GM18909 (cell line): ENCODE data around the gene CHST15.
"Not testable (repeated sequence)": the region's sequence is repeated elsewhere in the genome, so short reads cannot be mapped to it uniquely, and the experiment has no call there.

Source experiments
- ATAC-seq: cut with Tn5 transposase; IDR thresholded peaks from one replicate; pipeline ENCODE4 v1.9.1; 2021; ENCODE audit warnings: mild to moderate bottlenecking; ENCODE audit not compliant: unreplicated experiment, poor library complexity

Gene CHST15

DNA sequence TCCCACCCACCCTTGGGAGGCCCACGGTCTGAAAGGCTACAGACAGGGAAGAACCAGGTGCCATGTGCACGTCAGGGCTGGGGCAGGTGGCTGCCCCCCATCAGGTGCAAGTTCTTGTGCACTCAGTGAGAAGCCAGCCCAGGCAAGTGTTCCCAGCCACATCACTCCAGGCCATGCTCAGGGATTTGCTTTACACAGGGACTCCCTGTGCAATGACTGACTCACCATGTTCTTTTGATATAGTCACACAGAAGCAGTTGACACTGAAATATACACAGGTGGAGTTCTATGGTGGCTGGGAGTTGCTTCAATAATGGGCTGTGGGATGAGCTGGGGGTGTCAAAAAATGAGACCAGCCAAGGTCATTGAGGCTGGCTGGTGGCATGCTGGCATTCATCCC is 8.0 kb upstream of the CHST15 start:
- no peak for ATAC-seq

DNA sequence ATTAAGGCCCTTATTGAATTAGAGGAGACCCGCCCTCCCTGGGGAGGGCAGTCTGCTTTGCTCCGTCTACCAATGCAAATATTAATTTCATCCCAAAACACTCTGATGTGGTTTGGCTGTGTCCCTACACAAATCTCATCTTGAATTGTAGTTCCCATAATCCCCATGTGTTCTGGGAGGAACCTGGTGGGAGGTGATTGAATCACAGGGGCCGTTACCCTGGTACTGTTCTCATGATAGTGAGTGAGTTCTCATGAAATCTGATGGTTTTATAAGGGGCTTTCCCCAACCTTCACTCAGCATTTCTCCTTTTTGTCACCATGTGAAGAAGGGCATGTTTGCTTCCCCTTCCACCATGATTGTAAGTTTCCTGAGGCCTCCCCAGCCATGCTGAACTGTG is 7.3 kb upstream of the CHST15 start:
- not testable (repeated sequence) for ATAC-seq

DNA sequence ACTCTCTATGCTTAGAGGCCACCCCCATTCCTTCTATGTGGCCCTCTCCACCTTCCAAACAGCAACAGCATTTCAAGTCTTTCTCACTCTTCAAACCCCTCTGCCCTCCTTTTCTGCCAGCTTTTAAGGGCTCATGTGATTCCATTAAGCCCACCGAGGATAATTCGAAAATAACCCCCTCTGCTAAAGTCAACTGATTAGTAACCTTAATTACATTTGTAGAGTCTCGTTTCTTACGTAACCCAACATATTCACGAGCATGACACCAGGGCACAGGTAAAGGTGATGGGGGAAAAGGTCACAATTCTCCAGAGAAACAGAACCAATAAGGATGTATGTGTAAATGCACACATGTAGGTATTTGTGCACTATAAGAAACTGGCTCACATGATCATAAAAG is 6.7 kb upstream of the CHST15 start:
- no peak for ATAC-seq

DNA sequence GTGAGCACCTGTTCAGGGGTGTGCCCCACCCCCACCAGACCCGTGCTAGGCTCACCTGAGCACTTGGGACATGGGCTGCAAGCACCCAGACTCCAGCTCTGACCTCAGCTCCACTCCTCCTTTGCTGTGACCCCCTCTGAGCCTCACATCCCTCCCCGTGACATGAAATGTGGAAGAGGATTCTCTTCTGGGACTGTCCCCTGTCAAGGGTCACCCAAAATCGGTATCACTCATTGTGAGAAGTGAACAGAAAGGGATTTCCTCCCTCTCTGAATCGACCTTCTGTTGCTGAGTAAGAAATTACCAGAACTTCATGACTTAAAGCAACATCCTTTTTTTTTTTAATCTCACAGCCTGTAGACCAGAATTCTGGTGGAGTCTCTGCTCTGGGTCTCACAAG is 6.2 kb upstream of the CHST15 start:
- no peak for ATAC-seq

DNA sequence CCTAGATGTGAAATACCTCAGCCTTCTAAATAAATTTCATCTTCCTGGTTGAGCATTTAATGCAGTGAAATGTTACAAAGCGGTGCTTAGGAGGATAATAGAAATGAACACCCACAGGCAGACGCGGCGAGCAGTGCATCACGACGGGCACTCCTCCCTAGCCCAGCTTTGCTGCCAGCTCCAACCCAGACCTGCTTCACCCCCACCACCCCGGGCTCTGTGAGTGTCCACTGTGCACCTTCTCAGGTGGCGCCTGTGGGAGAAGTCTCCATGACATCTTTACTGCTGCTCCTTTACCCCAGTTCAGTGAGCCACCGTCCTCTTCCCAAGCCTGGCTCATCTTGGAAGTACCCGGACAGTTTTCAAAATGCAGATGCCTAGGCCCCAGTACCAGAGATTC is 5.2 kb upstream of the CHST15 start:
- ATAC-seq: no peak

DNA sequence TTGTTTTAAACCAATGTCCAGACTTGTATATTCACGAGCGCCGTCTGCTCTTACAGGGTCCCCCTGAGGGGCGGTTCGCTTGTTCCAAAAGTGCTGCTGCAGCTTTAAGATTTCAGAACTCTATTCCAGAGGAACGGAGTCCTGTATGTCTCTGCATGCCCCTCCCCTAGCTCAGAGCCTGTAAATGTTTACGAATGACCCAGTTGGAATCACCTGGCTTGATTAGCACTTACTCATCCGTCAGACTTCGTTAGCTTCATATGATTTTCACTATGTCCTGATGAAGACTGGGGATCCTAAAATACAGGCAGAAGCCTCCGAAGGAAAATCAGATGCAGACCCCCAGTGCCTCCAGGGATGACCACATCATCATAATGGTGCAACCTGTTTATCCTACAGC is 4.5 kb upstream of the CHST15 start:
- ATAC-seq: no peak

DNA sequence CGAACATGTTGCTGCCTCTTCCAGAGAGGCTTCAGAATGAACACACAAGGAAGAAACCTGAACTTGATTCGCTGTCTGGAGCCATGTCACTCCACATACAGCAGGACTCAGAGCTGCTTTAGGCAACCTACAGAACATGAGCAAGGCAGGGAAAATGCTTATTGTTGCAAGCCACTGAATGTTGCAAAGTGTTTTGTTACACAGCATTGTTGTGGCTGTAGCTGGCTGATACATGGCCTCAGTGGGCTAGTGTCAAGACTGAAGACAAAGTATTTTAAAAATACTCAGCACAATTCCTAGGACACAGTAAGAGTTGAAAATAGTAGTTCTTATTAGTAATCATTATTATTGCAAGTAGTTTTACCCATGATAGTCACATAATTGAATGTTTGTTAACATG is 3.1 kb upstream of the CHST15 start:
- no peak for ATAC-seq

DNA sequence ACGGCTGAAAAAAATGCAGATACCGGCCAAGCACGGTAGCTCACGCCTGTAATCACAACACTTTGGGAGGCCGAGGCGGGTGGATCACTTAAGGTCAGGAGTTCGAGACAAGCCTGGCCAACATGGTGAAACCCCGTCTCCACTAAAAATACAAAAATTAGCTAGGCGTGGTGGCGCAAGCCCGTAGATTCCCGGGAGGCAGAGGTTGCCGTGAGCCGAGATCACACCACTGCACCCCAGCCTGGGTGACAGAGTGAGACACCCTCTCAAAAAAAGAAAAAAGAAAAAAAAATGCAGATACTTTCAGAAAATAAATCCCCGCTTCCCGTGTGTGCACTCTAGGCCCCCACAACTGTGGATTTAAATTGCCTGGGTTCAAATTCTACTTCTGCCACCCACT is 2.4 kb upstream of the CHST15 start:
- not testable (repeated sequence) for ATAC-seq

DNA sequence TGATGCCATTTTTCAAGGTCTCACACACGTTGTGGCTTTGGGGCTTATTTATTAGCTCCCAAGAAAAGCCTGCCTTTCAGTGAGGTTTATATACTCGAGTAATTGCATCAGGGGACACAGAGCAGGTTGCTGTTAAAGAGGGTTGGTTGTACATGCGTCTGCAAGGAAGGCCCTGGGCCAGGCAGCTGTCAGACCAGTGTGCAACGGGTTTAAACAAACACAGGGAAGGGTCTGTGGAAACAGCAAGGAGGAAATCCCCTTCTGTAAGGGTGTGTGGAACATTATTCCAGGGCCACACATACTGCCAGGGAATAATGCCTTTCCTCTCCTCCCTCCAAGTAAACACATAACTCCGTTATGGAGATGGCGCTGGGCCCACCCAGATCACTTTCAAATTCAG is 1.7 kb upstream of the CHST15 start:
- no peak for ATAC-seq

DNA sequence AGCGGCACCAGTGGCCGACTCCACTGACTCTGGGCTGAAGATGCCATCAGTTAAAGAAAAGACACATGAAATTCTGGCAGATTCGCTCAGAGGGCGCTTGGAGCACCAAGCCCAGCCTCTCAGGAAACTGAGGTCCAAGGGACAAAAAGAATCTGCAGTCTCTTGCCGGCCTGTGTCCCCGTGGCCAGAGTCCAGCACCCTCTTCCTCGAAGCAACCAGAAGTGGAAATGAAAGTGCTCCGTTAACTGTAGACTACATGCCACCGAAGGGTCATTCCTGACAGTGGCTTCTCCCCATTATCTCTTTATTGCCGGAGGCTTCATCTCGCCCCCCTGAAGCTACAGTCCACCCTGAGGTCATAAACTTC is 1.0 kb upstream of the CHST15 start:
- ATAC-seq: no peak

DNA sequence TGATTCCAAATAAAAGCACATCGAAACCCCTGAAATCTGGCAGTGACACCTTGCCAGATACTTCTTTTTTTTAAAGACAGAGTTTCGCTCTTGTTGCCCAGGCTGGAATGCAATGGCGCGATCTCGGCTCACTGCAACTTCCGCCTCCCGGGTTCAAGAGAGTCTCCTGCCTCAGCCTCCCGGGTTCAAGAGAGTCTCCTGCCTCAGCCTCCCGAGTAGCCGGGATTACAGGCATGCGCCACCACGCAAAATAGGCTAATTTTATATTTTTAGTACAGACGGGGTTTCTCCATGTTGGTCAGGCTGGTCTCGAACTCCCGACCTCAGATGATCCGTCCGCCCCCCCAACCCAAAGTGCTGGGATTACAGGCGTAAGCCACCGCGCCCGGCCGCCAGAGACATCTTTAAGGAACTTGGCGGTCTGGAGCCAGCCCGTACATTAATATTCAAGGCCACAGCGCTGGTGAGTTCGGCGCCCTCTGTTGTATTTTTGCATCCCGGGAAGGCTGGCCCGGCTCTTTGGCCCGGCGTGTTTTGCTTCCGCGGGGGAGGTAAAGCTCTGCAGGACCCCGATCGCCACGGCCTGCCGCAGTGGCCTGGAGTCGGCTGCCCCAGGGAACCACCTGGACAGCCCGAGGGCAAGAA is 498 bp upstream of the CHST15 start:
- not testable (repeated sequence) for ATAC-seq

DNA sequence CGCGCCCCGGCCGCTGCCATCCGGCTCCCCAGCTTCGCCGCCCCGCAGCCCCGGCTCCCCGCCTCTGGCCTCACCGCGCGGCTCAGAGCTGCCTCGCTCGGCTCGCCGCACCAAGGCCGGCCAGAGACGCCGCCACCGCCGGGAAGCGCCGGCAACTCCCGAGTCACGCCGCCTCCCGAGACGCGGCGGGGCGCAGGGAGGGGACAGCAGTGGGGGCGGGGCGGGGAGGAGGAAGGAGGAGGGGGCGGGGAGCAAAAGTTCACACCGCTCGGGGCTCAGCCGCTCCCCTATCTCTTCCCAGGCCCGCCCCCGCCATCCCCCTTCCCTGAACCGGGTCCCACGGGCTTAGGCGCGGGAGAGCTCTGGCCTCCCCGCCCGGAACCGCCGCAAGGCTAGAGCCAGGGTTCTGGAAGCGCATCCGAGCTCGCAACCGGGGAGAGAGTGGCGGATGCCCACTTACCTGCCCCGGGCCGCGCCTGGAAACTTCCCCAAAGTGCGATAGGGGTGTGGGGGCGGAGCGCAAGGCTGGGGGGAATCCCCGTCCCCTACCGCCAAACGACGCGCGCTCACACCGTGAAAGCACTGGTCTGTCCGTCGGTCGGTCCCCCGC is 1.0 kb downstream of the CHST15 start:
- ATAC-seq: peak; percentile 53

DNA sequence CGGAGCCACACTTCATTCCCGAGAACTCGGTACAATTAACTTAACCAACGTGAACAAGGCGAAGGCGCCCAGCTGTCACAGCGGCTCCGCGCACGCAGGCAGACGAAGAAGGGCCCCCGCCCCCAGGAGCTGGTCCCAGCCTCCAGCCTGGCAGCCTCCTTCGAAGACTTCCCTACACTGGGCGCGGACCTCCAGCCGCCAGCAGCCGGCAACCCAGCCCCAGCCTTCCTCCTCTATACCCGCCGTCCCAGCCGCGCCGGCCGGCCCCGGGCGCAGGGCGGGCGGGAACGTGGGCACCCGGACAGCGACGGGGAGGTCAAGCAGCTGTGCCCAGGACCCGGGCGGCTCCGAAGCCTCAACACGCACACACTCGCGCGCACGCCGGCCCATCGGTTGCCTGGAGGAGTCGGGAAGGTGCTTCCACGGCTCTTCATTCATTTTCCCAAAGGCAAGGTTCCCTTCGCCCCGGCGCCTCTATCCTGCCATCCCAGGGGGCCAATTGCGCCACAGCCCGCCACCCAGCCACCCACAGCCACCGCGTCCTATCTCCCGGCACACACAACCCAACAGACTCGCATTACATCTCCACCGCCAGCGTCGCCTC is 1.6 kb downstream of the CHST15 start:
- ATAC-seq: no peak

DNA sequence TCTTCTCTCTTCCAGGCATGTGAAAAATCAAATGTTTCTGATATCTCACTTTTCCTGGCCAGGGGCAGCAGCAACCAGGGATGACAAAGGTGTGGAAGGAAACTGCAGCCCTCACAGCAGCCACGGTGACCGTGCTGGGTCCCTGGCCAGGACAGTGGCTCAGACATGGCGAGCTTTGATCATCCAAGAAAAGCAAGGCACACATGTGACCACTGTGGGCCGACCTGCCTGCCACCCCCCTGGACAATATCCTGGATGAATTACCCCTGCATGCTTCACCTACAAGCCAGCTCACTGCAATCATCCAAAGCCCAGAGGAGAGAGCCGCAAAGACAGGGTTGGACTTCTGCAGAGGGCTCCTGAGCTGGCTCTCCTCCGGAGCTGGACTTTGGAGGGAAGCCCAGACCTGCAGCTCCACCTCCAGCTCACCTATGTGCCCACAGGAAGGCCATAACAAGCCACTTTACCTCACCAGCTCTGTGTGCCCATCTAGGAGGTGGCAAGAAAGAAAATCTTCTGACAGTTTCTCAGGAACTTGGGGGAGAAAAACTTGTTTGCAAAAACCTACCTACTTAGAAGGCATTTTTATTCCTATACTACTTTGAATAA is 2.7 kb downstream of the CHST15 start:
- no peak for ATAC-seq

DNA sequence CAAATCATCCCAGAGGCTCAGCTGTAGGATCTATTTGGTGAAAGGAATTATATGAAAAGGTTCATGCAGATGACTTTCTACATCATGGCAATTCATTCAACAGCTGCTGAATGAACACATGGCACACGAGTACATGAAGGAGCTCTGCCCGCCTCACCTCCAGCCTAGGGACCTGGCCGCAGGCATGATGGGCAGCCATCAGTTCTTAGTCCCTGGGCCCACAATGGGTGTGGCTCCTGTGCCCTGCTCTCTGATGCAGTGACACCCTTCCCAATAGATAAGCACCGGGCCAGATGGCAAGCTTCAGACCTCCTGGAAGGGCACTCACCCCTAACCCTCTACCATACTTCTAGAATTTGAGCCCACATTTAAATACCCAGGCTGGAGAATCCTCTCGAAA is 3.5 kb downstream of the CHST15 start:
- ATAC-seq: no peak

DNA sequence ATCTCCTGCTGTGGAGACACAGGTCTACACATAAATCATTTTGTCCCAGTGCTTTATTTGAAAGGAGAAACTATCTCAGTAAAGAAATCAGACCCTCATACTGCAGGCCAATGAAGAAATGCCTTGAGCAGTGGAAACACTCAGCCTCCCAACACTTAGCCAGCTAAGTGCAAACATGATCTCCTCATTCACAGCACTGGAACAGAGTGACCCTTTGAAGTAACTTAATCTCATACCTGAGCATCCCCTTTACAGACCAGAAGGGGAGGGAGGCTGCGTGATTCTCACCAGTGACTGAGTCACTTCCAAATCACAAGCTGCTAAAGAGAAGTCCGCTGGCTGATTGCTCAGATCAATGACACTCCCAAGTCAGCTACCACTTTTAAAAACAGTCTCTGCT is 4.5 kb downstream of the CHST15 start:
- no peak for ATAC-seq

DNA sequence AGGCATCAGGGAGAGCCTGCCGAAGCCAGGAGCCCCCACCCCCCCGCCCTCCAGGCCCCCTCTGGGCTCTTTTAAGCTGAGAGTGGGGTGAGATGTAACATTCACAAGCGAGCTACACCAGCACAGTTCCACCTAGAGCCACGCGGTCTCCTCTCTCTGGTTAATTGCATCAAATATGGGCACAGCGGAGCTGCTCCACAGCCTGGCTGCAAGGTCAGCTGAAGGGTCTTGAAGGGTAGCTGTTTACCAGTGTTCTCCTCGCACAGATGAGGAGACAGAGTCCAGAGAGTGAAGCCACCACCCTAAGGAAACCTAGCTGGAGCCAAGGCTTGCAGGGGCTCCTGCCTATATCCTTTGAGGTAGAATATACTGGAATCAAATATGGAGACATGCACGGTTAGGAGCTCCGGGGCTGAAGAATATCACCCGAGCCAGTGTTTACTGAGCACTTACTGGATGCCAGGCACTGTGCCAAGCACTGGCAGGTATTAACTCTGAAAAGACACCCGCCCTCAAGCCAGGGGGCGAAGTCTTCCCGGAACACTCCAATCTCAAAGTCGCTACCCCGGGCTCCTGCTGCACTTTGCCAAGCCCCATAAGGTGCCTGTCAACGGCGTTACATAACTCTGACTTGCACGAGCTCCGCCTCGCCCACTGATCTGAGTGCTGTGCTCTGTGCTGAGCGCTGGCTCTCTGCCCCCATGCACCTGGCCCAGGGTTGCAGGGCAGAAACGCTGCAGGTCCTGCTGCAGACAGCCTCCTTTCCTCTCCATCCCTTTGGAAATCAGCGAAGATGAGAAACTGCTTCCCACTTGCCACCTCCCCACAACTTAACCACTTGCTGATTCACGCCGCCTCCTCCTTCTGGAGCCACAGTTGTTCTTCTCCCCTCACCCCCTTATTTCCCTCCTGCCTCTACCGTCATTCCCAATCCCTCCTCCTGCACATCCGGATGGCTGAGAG is 5.4 kb downstream of the CHST15 start:
- no peak for ATAC-seq

DNA sequence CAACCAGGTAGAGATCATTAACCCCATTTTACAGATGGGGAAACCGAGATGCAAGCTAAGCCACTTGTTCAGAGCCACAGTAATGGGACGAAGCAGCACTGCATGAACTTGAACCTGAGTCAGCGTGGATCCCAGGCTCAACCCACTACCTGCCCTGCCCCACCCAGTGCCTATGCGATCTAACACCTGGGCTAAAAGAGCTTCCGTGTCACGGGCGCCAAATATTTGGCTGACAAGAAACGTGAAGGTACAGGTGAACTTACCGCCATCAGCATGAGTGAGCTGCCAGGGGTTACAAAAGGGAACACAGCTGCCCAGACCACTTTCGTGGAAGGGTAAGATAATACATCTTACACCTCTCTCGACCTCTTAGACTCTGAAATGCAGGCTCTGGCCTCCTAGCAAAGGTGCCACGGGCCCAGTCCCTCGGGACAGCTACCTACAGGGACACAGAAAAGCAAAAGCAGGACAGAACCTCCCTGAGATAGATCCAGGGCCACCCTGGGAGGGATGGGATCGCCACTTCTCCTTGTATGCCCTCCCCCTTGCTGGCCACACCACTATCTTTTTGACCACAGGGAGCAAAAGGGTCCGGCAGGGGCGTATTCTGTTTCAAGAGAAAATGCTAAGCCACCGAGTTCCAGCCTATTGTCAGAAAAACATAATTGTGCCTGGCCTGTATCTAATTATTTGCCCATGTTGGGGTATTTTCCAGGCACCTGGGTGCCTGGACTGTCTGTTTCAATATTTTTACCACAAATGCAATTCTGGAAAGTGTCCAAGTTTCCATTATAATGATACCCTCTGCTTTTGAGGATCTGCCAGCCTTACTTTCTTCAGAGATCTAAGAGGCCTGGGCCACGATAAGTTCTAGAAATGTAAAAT is 6.4 kb downstream of the CHST15 start:
- ATAC-seq: no peak

DNA sequence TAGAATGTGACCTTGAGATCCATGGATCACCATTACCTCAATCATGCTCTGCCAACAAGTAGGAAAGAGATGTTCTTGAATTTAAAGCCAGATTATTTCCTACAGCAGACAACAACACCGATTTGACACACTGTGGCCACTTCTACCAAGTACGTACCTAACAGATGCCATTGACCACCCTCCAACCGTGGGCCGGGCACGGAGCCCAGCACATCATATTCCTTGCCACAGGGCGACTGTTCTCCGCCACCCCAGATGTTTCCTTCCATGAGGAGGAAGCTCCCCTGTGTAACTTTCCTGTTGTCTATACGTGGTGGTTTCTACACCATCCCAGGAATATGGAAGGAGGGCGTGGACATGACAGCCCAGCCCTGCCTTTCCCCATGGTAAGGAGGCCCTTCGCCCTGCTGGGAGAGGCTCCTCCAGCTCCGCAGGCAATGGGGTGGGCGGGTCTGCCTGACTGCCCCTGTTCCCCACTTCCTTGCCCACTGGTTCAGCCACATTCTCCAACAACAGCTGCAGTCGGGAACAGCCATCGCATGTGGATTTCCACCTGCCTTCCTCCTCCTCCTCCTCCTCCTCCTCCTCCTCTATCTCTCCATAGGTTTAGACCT is 7.2 kb downstream of the CHST15 start:
- no peak for ATAC-seq
